HG03439 (cell line): Measurements from ENCODE around the gene ZBTB40.

Experiments used
- ATAC-seq: cut with Tn5 transposase; IDR thresholded peaks from one replicate; pipeline ENCODE4 v1.9.1; 2021; ENCODE audit warnings: mild to moderate bottlenecking, moderate library complexity; ENCODE audit not compliant: unreplicated experiment

Gene ZBTB40

DNA sequence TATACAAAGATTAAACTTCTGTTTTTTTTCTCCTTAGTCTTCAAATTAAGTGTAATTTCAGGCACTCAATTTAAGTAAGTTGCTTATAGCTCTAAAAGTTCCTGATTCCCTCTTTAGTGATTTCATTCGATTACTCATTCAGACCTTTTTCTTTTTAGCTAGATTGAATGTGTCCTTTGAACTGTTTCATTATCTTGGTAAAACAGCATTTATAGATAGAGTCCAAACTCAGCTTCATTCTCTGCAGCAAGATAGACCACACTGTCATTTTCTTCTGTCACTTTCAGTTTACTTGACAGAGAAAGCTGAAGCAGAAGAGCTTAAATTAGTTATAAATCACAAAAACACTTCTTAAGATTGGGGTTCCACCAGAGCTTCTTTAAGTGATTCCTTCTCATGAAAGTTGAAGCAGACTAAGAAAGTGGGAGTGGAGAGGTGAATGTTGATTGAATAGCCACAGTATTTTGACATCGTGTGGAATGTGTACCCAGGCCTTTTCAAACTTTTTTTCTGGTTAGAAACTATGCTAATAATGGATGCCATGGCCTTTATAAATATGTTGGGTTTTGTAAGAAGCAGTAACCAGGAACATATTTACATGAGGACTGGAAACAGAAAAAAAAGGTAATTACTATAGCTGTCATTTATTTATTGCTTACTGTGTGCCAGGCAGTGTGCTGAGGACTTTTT lies 52.2 kb downstream of the ZBTB40 start:
- ATAC-seq, result no peak

DNA sequence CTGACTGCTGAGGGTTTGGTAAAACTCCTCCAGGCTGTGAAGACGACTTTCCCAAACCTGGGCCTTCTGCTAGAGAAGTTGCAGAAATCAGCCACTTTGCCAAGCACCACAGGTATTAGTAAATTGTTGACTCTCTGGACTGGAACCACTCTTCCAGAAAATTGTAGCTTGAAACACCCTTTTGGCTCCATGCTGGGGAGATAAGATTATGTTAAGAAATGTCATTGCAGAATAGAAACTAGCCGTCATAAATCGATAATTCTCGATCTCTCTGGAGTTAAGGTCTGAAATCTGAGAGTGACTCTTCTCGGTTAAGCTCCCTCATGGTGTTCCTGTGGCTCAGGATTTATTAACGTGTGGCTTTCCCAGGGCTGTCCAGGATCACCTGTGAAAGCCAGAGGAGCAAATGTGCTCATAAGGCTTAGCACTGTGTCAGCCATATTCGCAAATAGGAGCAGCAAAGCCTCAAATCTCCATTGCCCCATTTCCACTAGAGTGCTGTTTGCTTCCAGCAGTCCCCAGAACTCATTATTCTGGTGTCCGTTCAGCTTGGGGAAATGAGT lies 54.6 kb downstream of the ZBTB40 start:
- ATAC-seq, result no peak

DNA sequence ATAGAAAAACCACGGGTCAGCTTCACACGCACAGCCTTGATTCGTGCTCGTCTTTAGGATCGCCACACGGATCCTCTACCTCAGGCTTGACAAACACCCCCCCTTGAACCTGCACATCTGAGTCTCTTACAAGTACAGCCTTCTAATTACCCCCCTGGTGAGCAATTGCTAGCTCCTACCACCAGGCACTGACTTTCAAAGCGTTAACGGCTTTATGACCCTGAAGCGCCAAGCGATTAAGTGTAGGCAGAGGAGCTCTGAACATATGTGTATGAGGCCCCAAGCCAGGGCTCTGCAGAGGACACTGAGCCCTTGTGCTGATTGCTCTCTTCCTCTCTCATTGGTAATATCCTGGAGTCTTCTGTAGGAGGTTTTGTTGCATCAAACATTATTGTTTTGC lies 55.9 kb downstream of the ZBTB40 start:
- no peak for ATAC-seq

DNA sequence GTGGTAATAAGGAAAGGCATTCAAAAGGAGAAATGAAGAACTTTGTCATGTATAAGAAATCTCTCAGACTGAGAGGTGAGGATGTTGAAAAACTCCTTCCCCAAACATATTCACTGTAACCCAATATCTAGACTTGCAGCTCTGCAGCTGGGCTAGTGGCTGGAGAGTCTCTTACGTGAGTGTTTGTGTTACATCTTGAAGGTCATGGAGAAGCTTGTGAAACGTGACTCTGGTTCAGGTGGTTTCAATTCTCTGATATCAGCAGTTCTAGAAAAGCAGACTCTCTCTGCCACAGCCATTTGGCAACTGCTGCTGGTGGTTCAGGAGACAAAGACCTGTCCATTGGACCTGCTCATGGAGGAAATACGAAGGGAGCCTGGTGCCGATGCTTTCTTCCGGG lies 56.7 kb downstream of the ZBTB40 start:
- no peak for ATAC-seq

DNA sequence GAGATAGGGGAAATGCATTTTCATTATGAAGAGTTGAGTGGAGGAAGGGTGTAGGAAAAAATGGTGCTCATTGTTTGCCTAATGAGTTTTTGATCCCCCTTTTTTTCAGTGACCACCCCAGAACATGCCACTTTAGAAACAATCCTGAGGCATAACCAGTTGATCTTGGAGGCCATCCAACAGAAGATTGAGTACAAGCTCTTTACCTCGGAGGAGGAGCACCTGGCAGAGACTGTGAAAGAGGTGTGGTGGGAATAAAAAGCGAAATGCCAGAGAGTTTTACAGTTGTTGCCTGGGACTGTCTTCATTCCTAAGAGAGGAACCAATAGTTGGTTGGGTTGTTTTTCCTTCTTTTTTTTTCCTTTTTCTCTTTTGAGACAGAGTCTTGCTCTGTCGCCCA lies 57.3 kb downstream of the ZBTB40 start:
- ATAC-seq, result no peak

DNA sequence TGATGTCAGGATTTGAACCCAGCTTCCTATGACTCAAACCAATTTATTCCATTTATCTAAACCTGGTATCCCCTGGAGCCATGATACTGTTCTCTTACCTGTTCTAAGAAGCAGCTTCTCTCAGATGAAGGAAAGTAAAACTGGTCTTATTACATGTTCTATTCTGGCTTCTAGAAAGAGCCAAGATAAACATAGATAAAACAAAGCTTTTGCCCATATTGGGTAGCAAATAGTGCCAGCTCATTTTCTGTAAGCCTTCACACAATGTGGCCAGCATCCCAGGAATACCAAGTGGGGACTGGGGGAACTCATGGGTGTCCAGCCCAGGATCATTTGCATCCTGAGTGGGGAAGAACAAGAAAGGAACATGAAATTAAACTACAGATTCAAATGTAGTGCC lies 58.2 kb downstream of the ZBTB40 start:
- ATAC-seq, result no peak

DNA sequence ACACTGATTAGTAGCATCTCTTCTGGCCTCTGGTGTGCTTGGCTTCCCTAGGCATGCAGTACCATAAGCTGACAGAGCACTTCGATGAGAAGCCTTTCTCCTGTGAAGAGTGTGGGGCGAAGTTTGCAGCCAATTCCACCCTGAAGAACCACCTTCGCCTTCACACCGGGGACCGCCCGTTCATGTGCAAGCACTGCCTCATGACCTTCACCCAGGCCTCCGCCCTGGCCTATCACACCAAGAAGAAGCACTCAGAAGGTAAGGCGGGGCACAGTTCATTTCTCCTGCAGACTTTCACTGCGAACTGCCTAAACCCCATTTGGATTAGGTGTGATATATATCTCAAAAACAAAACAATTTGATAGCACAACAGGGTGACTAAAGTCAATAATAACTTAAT lies 61.2 kb downstream of the ZBTB40 start:
- ATAC-seq, result no peak

DNA sequence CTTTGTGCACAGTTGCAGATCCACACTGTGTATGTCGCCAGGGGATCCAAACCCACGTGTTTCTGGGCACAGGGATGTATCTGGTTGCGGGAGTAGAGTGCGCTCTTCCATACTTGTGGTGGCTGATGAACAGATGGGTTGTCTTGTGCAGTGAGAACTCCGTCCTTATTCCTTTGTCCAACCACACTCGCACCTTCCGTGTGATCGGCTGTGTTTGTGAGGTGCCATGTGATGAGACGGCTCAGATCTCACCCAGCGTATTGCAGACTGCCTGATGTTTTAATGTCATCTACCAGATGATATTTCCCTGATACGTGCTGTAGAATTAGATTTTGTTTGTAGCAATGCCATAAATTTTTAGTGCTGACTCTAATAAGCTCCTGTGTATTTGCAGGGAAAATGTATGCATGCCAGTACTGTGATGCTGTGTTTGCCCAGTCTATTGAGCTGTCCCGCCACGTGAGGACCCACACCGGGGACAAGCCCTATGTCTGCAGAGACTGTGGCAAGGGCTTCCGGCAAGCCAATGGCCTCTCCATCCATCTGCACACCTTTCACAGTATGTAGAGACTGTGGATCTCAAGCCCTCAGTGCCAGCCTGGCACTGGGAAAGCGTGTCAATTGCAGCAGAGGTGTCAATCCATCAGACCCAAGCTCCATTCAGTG lies 65.4 kb downstream of the ZBTB40 start:
- ATAC-seq, result no peak

DNA sequence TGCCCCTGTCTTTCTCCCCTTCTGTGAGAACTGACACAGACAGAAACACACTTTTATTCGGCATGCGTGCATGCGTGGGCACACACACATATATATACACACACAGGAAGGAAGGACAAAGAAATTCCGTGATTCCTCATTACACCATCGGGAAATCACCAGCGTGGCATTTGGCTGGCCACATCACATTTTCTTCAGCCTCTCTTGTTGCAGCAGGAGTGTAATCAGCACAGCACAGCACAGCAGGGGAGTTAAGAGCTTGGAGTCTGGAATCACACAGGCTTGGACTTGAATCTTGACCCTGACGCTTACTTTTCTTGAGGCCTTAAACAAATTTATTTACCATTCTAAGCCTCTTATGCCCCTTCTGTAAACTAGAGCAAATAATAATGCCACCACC lies 66.3 kb downstream of the ZBTB40 start:
- no peak for ATAC-seq

DNA sequence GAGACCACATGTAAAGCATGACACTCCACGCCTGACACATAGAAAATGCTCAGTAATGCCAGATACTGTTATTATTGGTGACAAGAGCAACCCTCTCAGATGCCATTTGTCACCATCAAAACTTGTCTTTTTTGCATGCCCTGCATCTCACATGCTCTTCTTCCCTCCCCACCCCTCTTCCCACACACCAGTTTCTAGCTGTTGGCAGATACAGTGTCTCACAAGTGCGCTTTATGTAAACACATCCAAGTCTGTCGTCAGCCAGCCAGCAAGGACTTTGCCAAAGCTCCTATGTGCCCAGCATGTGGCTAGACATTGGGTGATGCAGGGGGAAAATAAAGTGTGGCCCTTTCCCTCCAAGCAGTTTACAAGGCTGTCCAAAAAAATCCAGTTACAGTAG lies 66.7 kb downstream of the ZBTB40 start:
- no peak for ATAC-seq

DNA sequence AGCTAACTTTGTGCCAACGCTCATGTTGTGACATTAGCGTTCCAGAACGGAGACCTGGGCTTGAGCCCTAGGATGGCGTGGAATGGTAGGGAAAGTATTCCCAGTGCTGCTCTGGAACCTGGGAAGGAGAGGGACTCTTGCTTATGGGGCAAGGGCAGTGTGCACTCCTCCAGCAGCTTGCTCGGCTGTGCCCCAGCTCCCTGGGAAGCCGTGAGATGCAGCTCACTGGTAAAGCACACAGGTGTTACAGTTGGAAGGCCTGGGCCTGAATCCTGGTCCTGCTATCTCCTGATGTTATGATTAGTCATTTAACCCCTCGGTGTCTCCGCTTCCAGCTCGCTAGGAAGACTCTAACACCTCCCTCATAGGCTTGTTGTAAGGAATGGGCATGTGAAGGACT lies 69.2 kb downstream of the ZBTB40 start:
- no peak for ATAC-seq

DNA sequence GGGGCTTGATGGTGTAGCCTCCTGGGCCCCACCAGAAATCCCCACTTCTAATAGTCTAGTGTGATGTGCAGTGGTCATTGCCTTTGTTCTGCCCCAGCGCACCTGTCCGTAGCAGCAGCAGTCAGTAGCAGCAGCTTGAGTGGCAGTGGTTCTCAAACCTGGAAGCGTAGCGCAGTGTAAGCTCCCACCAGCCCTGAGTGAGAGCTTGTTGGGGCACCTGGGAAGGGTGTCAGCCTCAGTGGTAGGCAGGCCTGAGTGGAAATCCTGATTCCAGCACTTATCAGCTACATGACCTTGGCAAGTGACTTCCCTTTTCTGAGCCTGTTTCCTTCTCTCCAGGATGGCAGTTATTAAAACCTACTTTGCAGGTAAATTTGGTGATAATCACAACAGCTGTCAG lies 70.0 kb downstream of the ZBTB40 start:
- no peak for ATAC-seq

DNA sequence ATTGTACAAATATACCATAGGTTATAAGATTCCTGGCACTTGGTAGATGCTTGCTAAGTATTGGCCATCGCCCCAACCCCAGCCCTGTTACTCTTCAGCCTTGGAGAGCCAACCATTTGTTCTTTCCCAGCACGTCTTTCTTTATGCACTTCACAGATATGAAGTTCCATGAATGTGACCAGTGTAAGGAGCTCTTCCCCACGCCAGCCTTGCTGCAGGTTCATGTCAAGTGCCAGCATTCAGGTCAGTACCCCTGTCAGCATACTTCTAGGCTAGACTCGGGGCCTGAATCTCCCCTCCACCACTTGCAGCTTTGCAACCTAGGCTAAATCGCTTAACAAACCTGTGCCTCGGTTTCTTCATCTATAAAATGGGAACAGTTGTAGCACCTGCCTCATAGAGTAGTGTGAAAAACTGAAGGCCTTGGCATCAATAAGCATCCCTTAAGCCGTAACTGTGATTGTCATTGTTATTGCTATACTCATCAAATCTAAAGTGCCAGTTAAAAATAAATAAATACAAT lies 70.6 kb downstream of the ZBTB40 start:
- no peak for ATAC-seq

DNA sequence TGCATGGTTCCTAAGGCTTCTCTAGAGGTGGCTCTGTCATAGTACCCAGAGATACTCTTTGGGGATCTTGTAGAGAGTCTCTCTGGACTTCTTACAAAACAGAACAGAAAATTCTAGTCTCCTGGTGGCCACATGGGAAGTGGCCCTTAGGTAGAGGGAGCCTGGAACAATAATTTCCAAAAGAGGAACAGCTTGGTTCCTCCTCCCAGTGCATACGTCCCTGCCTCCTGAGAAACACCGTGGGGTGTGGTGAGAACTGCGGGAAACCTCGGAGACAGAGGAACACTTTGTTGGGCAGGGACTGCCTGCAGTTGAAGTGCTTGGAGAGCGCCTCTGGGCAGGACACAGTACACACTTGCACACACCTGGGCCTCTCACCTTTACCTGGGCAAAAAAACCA lies 72.8 kb downstream of the ZBTB40 start:
- no peak for ATAC-seq

DNA sequence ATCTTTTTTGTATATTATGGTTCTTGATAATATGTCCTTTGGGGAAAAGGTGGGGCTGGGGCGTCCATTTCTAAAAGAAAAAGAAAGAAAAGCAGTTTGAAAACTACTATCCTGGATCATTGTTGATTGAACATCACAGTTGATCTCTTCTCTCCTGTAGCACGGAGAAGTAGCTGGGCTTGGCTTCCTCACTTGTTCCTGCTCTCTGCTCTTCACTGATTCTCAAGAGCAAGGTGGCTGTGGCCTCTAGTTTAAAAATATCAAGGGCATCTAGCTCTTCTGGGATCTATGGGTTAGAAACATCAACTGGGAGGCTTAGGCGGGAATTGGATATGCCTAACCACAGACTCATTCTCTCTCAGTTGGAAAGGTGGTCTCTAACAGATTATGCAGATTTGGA lies 73.6 kb downstream of the ZBTB40 start:
- ATAC-seq, result no peak

DNA sequence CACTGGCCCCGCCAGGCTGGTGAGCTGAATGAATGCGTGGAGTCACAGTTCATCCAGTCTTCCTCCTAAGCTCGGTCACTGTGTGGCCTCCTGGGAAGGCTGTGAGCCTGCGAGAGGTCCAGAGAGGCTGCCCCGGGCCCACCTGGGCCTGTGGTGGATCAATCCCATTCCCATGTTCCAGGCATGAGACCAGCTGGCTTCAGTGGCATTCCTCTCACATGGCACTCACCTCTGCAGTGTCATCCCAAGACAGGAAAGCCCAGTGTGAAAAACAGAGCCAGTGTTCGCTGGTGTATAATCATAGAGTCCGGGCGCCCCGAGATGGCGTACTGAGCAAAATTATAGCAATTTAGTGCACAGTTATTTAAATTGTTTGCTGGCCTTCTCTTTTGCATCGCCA lies 74.0 kb downstream of the ZBTB40 start:
- ATAC-seq, result no peak

DNA sequence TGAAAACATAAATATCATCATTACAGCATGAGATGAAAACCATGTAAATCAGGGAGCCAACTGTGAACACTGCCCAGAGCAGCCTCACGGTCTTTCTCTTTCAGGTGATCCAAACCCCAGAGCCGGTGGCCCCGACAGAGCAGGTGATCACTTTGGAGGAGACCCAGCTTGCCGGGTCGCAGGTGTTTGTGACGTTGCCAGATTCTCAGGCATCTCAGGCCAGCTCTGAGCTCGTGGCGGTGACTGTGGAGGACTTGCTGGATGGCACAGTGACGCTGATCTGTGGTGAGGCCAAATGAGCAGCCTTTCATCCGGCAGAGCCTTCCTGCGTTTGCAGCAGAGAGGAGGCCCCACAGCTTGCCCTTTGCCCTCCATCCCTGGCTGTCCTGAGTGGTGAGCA lies 74.4 kb downstream of the ZBTB40 start:
- ATAC-seq, result no peak

DNA sequence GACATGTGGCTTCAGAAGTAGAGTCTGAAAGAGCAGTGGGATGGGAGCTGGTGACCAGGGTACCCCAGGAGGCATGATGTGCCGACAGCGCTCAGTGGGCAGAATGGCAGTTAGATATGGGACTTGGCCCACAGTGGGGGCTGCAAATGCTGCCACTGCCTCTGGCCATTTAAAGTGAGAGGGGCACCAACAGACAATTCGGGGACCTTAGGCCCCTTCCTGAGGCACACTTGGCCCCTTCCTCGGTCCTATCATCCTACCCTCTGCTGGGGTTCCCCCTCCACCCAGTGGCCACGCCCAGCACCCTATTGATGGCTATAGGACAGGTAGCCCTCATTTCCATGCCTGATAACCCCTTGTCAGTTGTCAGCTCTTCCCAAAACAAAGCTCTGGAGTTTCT lies 75.0 kb downstream of the ZBTB40 start:
- no peak for ATAC-seq

DNA sequence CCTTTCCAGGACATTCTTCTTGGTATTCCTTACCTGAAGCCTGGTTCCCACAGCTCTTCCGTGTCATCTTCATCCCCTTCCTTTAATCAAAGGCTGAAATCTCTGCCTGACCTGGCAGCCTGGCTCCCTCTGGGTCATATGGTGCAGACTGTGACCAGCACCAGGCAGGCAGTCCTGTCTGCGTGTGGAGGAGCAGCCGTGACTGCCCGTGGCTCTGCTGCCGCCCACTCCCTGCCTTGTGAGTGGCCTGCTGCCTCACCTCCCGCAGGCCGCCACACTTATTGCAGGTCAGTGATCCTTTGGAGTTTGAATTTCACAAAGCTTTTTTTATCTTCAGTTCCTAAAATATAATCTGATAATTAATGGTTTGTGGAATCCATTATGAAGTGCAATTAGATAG lies 75.5 kb downstream of the ZBTB40 start:
- ATAC-seq, result no peak

DNA sequence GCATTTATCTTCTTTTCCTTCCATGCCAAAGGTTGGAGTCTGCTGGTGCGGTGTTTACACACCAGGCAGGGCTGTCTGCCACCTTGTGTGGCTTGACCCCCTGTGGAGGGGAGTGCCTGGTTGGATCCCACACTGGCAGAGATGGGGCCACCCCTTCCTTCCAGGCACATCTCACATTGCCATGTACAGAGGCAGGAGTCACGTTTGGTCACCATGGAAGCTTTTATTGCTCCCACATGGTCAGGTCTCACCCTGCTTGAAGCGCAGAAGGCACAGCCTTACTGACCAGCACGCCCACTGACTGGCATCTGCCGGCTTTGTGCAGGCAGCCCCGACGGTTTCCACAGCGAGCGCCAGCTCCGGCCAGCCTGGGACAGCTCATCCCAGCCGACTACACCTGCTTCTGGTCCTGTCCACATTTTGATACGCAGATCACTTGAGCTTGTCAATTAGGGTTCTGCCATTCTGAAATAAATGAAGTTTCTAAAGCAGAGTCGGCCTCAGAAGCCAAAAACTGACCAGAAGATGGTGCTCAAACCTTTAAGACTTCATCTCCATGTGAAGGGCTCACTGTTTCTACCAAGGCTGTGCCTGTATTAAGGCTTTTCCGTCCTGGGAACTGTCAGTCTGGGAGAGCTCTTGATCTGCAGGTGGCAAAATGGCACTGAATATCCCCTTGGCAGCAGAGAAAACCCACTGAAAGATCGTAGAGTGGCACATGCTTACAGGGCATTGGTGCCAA lies 76.1 kb downstream of the ZBTB40 start:
- no peak for ATAC-seq

DNA sequence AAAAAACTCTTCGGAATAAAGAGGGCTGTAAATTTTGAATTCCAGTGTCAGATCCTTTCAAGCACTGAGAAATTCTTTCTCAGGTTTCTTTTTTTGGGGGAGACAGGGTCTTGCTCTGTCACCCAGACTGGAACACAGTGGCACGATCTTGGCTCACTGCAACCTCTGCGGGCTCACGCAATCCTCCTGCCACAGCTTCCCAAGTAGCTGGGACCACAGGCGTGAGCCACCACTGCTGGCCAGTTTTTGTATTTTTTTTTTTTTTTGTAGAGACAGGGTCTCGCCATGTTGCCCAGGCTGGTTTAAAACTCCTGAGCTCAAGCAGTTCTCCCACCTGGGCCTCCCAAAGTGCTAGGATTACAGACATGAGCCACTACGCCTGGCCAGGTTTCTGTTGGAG lies 76.8 kb downstream of the ZBTB40 start:
- ATAC-seq, result no peak
